Left colon (tissue), 2 donors: ENCODE measurements around the gene GRIP1. TPM values are rescaled to one million over a fixed set of nuclear protein-coding genes. Genes with fewer than 3 reads are reported as not detected.
A peak's percentile ranks its signal among the peaks of the same experiment; 100 is the strongest.

ENCODE experiments used
- ATAC-seq: fragments of 200-7000 bp; cut with Tn5 transposase; one replicate; pipeline ENCODE4 v1.9.1; 2020; ENCODE audit warnings: mild to moderate bottlenecking, moderate library complexity
- DNase-seq, 2 donors: peaks; one replicate each; pipeline ENCODE4 v3.0.0-alpha.2; 2020
- intact Hi-C, 2 donors: fragments of 100-400 bp; cut with DNase I in 1 of 2; cut with micrococcal nuclease in 1 of 2; formaldehyde crosslinking; loops; one replicate each; pipeline versions ENCODE4 v1.11.2 to v1.14.0; 2022; cut with DNase I, micrococcal nuclease
- total RNA-seq, 2 donors: library from RNA; stranded (reverse); fragmentation: NEBNext Ultra II Directional; extraction: Animal tissue kit (Norgen Biotek cat#: 25700); gene quantifications; one replicate each; pipeline ENCODE4 v1.2.1, GENCODE V29; 2021
- donor health status: DM: no; HTN: no; CAD: no.
- donor health status: DM: yes; HTN: yes; CAD: no.

GRIP1 gene
- total RNA-seq, 2 donors from 2014 or later = 3.5 to 11.4 TPM

- no peak for DNase-seq
- intact Hi-C loops = no loop called here
- ATAC-seq = no peak
These were observed 18.5 kb upstream of the GRIP1 start for GRCh38 chr12:66697404-66697803.

DNA sequence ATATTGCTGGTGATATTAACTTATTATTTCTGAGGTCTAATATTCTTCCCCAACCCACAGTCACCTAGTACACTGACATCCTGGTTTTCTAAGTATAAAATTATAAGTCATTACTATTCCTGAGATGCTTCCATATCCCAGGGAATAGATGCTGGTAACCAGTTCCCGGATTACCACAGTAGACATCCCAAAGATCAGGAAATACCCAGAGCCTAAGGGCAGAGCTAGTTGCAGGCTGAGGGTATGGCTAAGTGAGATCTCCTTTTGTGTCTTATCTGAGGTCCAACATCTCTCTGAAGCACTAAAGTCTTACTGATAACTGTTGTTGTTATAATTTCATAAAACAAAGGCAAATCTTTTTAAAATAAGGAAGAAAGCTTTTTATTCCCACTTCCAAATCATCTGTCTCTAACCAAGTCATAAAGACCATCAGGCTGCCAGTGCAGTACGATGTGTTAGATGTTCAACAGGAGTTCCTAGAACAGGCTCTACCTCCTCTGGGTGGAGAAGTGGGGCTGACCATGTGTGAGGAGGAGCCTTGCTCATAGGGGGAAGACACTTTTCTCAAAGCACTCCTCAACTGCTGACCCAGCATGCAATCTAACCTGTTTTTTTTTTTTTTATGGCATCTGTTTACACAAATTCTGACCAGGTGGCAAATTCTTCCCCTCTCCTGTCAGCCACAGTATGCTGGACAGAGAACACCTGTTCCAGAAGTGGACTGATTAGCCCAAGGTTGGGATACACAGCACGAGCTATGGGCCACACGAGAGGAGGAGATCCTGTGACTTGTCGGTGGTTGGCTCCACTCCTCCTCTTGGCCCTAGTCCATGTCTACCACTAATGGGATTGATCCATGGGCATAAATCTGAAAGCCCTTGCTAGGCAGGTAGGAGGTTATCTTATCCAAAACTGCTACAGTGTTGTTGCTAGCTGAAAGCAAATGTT, 16.1 kb upstream of the GRIP1 start:
- ATAC-seq (no peak), DNase-seq (no peak)
- intact Hi-C loops = no loop called here

DNA sequence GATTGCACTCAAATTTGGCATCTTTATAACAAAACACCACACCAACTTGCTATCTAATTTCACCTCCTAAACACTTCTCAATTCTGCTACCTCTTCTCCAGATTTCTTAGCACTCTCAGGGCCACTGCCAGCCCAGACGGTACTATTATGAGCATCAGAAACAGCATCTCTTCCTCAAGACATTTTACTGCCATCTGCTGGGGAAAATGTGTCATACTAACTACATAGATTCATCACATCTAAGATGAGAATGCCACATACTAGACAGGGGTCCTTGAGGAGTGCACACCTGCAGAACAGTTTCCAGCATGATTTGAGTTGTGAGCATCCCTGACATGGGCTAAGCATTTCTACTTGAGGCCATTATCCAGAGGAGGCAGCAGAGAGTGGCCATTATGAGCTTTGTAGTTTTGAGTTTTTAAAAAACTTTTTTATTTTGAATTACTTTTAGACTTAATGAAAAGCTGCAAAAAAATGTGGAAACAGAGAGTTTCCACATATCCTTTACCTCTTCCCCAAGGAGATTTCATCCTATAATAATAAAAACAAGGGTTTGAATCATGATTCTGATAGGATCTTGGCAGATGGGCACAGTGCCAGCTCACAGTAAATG, 15.1 kb upstream of the GRIP1 start:
- ATAC-seq (peak; percentile 64), DNase-seq (no peak)
- intact Hi-C loops = no loop called here

- DNase-seq (no peak), ATAC-seq (no peak)
- intact Hi-C loops = no loop called here
These were observed 14.1 kb upstream of the GRIP1 start for GRCh38 chr12:66692986-66693385.

GRCh38 chr12:66692170-66692569, 13.3 kb upstream of the GRIP1 start:
- DNase-seq (no peak), ATAC-seq (no peak)
- intact Hi-C loops = no loop called here

DNA sequence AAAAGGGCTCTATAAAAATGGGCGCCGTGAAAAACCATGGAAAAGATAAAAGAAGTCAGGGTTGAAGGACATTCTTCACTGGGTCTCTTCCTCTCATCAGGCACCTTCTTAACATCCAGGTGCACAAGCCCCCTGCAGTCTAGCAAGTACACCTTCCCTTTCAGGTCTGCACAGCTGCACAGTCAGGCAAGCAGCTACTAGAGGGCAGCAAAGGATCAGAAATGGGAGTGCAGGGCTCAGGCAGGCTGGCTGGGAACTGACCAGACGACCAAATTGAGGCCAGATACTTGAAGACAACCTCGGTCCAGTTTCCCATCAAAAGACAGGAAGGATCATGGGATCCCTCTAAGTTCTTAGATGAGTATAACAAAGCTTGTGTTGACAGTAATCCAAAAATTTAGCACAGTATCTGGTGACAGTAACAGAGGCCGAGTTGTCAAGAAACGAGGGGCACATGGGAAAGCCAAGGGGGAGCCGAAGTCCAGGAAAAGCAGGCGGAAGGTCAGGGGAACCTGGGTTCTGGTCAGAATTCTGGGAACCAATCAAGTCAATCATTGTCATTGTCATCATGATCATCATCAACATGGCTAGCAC, 10.1 kb upstream of the GRIP1 start:
- intact Hi-C loops = no loop called here
- ATAC-seq = peak; percentile 63

DNA sequence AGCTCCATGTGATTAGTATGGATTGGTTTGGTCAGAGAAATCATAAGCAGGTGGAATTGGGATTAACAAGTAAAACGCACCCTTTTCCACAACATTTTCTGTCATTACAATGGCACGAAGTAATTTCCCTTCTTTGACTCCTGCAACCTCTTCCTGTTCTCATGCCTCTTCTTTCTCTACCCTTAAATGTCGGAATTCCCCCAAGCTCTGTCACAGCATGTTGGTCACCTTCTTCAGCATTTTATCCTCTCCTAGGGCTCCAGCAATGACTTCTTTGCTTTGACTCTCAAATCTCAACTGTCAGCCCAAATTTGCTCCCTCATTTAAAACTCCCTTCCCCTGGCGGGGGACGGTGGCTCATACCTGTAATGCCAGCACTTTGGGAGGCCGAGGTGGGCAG, 5.3 kb upstream of the GRIP1 start:
- ATAC-seq = no peak
- intact Hi-C loops = no loop called here
- DNase-seq = no peak

More for the DNA sequence above, 10.1 kb upstream of the GRIP1 start:
- peak; percentile 22 to 28 for DNase-seq

DNA sequence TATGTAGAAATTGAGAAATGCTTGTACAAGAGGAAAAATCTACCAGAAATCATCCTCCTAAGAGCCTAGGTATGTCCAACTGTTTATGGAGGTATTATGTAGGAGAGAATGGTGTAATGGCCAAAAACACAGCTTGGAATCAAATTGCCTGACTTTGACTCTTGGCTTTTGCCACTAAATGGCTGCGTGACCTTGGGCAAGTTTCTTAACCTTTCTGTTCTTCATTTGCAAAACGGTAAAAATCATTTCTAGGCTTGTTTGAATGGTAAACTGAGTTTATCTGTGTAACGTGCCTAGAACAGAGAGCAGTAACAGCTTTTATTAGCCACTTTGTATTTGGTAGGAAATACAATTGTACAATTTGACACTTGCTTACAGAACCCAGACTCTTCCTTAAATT, 4.9 kb upstream of the GRIP1 start:
- ATAC-seq (no peak), DNase-seq (no peak)
- intact Hi-C loops = no loop called here

DNA sequence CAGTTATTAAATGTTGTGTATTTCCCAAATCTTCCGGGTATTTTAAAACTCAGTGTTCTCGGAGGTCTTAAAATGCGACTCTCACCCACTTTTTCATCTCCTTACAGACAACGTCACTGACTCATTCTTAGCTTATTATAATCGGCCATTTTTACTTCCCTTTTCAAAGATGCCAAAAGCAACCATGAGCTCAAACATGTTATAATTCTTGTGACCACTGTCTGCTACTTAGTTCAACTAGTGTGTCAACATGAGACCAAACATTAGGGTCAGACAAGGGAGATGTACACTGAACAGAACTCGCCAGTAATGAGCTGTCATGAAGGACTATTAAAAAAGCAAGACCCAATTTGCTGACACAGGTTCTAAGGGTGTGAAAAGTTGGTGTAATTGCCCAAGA, 4.2 kb upstream of the GRIP1 start:
- intact Hi-C loops = no loop called here
- DNase-seq = no peak
- ATAC-seq = no peak

- DNase-seq = no peak
- intact Hi-C loops = no loop called here
- ATAC-seq = no peak
These were observed 697 bp upstream of the GRIP1 start for GRCh38 chr12:66679461-66680084.

DNA sequence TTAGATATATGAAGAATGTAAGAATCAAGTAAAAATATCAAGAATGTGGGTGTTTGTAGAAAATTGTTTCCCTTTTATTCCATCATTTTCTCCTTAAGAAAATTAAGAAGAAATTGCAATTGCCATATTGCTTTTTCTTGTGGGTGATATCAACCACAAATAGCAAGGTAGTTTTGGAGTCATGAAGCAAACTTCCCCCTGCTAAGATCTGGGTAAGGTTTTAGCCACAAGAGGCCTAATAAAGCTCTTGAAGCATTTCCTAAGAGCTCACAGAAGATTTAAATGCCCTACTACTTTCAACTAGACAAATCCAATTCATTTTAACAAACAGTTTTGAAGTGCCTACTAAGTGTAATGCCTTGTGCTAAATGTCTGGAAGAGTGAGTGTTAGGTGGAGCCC, 2.6 kb downstream of the GRIP1 start:
- DNase-seq (no peak), ATAC-seq (no peak)
- intact Hi-C loops = no loop called here

DNA sequence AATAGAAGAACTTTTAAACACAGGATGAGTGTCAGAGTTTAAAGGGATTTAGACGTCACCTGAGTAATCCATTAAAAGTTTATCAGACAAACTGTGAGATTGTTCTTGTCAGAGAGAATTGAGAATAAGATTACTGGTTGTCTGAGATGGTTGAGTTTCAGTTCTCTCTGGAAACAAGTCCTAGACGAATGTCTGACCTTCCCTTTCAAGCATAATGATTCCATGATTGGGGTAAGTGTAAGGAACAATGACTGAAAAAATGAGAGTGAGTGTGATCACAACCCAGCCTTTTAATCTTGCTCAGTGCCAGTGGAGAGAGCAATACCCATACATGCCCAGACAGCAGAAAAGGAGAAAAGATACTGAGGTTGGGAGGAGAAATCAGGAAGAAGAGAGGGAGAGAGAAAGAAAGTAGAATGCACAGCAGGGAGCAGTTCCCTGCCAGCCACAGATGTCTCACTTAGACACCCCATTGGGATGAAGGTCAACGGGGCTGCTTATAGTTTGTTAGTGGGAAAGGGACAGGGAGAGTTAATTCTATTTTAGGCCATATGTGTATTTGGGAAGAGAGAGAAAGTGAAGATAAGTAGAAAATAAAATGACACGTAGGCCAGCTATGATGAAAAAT, 4.3 kb downstream of the GRIP1 start:
- intact Hi-C loops = no loop called here
- ATAC-seq (no peak), DNase-seq (no peak)

DNA sequence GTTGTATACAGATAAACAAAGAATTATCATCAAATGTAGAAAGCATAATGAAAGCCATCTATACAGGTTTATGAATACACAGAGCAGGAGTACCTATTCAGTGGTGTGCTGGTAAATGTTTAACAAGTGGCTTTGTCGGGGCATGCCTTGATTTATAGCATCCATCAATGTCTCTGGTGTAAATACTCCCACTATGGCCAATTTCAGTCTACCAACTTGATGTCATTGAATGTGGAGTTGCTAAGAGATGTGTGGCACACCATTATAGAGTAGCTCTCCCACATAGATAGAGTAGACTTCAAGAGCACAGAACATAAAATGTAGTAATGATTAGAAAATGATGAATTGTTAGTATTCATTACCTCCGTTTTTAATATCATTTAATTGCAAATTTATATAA, 9.3 kb downstream of the GRIP1 start:
- DNase-seq (no peak), ATAC-seq (no peak)
- intact Hi-C loops = no loop called here

GRCh38 chr12:66668311-66668710, 10.6 kb downstream of the GRIP1 start:
- intact Hi-C loops = no loop called here
- no peak for ATAC-seq
- DNase-seq = no peak

- no peak for DNase-seq
- no peak for ATAC-seq
- intact Hi-C loops = no loop called here
These were observed 11.0 kb downstream of the GRIP1 start for GRCh38 chr12:66667906-66668305.

DNA sequence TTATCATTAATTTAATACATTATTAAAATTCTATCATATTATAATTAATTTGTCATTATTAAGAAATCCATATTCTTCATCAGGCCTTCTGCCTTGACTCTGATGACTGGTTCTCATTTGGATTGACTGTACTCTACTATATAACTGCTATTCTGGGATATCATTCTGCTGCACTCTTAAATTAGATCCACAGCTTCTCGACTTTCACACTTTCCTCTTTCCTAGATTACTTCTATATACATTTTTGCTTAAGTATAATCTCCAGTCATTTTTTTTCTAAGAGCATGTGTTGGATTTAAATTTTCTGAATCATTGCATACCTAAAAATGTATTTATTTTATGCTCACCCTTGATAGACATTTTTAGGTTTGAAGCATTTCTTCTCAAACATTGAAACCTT, 12.4 kb downstream of the GRIP1 start:
- intact Hi-C loops = no loop called here
- DNase-seq = no peak
- no peak for ATAC-seq

DNA sequence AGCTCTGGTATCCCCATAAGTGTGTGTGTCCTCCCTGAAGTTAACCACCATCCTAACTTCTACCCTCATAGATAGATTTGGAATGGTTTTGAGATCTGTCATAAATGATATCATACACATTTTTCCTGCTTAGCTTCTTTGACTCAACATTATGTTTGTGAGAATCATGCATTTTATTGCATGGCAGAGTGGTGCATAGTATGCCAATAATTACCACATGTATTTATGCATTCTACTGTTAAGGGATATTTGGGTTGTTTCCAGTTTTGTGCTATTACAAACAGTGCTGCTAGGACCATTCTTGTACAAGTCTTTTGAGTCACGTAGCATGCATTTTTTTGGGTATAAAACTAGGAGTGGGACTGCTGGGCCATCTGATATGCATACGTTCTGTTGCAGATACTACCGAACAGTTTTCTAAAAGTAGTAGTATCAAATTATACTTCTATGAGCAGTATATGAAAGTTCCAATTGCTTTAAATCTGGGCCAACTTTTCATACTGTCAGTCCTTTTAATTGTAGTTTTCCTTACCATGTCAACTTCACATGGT, 13.4 kb downstream of the GRIP1 start:
- intact Hi-C loops = no loop called here
- ATAC-seq (no peak), DNase-seq (no peak)

DNA sequence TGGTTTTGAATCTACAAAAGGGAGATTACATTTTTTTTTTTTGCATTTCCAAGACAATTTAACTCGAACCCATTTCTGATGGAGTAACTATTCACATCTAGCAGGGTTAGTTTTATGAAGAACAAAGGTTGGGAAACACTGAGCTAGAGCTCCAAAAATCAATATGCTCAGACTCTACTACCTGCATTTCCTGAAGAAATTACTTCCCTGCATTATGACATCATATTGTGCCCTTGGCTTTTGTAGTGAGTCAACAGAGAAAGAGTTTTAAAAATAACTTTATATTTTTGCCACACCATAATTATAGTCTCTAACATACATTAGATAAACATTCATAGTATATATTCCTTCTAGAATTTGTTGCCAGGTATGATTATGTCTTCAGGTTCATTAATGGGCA, 14.8 kb downstream of the GRIP1 start:
- ATAC-seq (no peak), DNase-seq (no peak)
- intact Hi-C loops = no loop called here

GRCh38 chr12:66663611-66664010, 15.3 kb downstream of the GRIP1 start:
- intact Hi-C loops = no loop called here
- ATAC-seq (no peak), DNase-seq (no peak)
